Left forelimb (tissue), 1 donor: ENCODE measurements around the gene ARL4C.

ENCODE experiments used
- DNase-seq: peaks from one replicate; pipeline ENCODE4 v3.0.0-alpha.2; 2018; ENCODE audit warnings: low spot score

The ARL4C gene

GRCh38 chr2:234447189-234447588, 49.7 kb downstream of the ARL4C start:
- no peak for DNase-seq

GRCh38 chr2:234446404-234447076, 50.3 kb downstream of the ARL4C start:
- no peak for DNase-seq

GRCh38 chr2:234444893-234445292, 52.0 kb downstream of the ARL4C start:
- DNase-seq = no peak

GRCh38 chr2:234444242-234444730, 52.6 kb downstream of the ARL4C start:
- no peak for DNase-seq
